Endothelial cell of umbilical vein (primary cell): ENCODE results near the gene SLA2.

Experiments used
- POLR2A ChIP-seq: IDR thresholded peaks from 2 replicates; pipeline ENCODE4 v1.6.1; 2012; ENCODE audit warnings: low read depth, mild to moderate bottlenecking, control low read depth, low read length
- POLR2AphosphoS5 ChIP-seq: IDR thresholded peaks from 2 replicates; pipeline ENCODE4 v1.6.1; 2012; ENCODE audit warnings: low read depth, mild to moderate bottlenecking, control low read depth, low read length, moderate library complexity; ENCODE audit not compliant: insufficient read depth

DNA sequence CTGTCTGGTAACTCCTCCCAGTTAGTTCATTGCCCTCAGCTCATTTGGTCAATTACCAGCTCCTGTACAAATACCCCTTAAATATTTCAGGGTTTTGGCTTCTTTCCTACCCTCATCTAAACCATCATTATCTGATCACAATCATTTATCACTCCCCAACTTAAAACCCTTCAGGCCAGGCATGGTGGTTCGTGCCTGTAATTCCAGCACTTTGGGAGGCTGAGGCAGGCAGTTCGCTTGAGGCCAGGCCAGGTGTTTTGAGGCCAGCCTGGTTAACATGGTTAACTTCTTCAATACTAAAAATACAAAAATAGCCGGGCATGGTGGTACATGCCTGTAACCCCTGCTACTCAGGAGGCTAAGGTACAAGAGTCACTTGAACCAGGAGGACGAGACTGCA lies 63.2 kb downstream of the SLA2 start:
- TF ChIP-seq POLR2A: no peak
- no peak for TF ChIP-seq POLR2AphosphoS5
